C4-2B (cell line): Measurements from ENCODE around the gene IGF1.

Experiments
- ZFX ChIP-seq: fragments of 450-650 bp; IDR thresholded peaks from 2 replicates; pipeline ENCODE4 v1.6.1; 2017
- TF ChIP-seq, protein P1 (sequence below): fragments of 450-650 bp; conservative IDR thresholded peaks from 2 replicates; pipeline ENCODE4 v1.5.1; 2017; ENCODE audit warnings: mild to moderate bottlenecking

DNA sequence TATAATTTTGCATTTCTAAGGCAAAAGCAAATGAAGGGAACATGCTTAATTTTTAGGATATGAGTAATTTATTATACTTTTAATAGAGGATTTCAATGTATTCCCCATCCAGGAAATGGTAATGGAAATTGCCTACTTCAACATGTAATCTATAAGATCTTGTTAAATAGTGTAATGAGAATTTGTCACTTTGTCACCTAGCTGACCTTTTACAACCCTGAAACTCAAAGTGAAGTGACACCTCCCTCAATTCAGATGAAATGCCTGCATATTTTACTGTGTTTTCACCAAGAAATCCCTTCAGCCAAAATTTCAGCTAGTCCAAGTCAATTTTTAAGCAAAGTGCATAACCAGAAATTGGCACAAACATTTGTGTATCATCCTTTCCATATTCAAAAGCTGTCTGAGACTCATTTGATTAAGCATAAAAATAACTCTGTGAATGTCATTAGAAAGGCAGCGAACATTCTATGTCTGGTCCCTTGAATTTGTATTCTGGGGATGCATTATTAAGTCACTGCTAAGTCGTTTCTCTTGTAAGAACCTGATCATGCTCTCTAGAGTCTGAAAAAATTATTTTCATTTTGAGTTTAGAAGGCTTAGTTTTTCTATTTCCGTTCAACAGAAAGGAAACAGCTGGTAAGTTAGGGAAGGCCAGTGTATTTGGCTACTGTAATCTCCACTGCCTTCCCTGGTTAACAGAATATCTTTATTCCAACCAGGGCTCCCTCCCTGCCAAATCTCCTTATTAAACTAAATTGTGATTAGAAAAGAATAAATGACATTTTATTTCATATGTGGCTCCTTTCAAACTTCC lies 100.8 kb downstream of the IGF1 start:
- TF ChIP-seq, protein P1, sequence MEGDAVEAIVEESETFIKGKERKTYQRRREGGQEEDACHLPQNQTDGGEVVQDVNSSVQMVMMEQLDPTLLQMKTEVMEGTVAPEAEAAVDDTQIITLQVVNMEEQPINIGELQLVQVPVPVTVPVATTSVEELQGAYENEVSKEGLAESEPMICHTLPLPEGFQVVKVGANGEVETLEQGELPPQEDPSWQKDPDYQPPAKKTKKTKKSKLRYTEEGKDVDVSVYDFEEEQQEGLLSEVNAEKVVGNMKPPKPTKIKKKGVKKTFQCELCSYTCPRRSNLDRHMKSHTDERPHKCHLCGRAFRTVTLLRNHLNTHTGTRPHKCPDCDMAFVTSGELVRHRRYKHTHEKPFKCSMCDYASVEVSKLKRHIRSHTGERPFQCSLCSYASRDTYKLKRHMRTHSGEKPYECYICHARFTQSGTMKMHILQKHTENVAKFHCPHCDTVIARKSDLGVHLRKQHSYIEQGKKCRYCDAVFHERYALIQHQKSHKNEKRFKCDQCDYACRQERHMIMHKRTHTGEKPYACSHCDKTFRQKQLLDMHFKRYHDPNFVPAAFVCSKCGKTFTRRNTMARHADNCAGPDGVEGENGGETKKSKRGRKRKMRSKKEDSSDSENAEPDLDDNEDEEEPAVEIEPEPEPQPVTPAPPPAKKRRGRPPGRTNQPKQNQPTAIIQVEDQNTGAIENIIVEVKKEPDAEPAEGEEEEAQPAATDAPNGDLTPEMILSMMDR = no peak
- TF ChIP-seq ZFX = no peak
